NOMO-1 treated with DMSO at 0.1 percent for 48 hours (cell line): ENCODE measurements around the gene PRR19.

ENCODE experiments used
- DNase-seq: peaks from one replicate; lab custom pipeline; 2025; ENCODE audit not compliant: unreplicated experiment; lab: John Stamatoyannopoulos, UW

PRR19 gene

GRCh38 chr19:42343344-42344110 is 41.6 kb downstream of the PRR19 start:
- no peak for DNase-seq

- DNase-seq: no peak
Measured at GRCh38 chr19:42344336-42344893, 42.5 kb downstream of the PRR19 start.

GRCh38 chr19:42345191-42345812 is 43.4 kb downstream of the PRR19 start:
- no peak for DNase-seq

- no peak for DNase-seq
Measured at GRCh38 chr19:42348211-42348610, 46.3 kb downstream of the PRR19 start.

- DNase-seq: no peak
Measured at GRCh38 chr19:42349378-42350107, 47.6 kb downstream of the PRR19 start.

GRCh38 chr19:42350417-42350816 is 48.5 kb downstream of the PRR19 start:
- no peak for DNase-seq

- DNase-seq: no peak
Measured at GRCh38 chr19:42351079-42351735, 49.3 kb downstream of the PRR19 start.

- no peak for DNase-seq
Measured at GRCh38 chr19:42352301-42353259, 50.6 kb downstream of the PRR19 start.

GRCh38 chr19:42353341-42354015 is 51.5 kb downstream of the PRR19 start:
- no peak for DNase-seq

GRCh38 chr19:42355896-42356295 is 54.0 kb downstream of the PRR19 start:
- no peak for DNase-seq

- no peak for DNase-seq
Measured at GRCh38 chr19:42356686-42357085, 54.8 kb downstream of the PRR19 start.

- no peak for DNase-seq
Measured at GRCh38 chr19:42357290-42357689, 55.4 kb downstream of the PRR19 start.
